ENCODE data around the gene RBFOX2.
A peak's percentile ranks its signal among the peaks of the same experiment; 100 is the strongest.

Gene RBFOX2

DNA sequence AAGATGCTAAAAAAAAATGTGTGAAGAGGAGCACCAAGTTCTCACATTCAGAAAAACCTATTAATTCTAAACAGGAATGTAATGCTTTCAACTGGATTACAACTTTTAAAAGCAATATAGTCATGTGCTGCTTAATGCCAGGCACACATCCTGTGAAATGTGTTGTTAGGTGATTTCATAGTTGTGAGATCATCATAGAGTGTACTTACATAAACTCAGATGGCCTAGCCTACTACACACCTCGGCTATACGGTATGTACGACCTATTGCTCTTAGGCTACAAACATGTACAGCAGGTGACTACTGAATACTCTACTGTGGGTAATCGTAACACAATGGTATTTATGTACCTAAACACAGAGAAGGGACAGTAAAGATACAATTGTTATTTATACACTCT, 142.3 kb downstream of the RBFOX2 start:
- Histone ChIP-seq H3K27ac (ENCODE audit: low read depth, low read length, poor library complexity, severe bottlenecking) (no peak overlapping the region), H3K4me2 (ENCODE audit: low read length) (no peak overlapping the region), H3K79me2 (ENCODE audit: insufficient read depth, low read length) (peaks cover 30% of the 10 kb centered on the region), H3K9me3 (ENCODE audit: low read length) (no peaks in the 10 kb centered on the region), H2AFZ (ENCODE audit: low read length) (no peak overlapping the region), H3K27me3 (ENCODE audit: insufficient read depth, low read length) (no peaks in the 10 kb centered on the region), H3K4me3 (ENCODE audit: low read depth, low read length, poor library complexity, severe bottlenecking) (no peak overlapping the region), H3F3A (ENCODE audit: insufficient read depth, low read length) (no peaks in the 10 kb centered on the region), H3K9ac (ENCODE audit: low read length) (no peak overlapping the region), H4K20me1 (ENCODE audit: insufficient read depth, low read length) (no peaks in the 10 kb centered on the region), H3K36me3 (ENCODE audit: insufficient read depth, low read length) (peaks cover 11% of the 10 kb centered on the region), H3K9me2 (ENCODE audit: low read depth, low read length) (no peaks in the 10 kb centered on the region), H3K4me1 (ENCODE audit: insufficient read depth, low read length, severe bottlenecking) (peaks cover 45% of the 10 kb centered on the region)
- TF ChIP-seq EZH2 (IDR thresholded peaks at IDR 0.05; ENCODE audit: borderline replicate concordance, low read length): no peak
- TF ChIP-seq, protein P1, sequence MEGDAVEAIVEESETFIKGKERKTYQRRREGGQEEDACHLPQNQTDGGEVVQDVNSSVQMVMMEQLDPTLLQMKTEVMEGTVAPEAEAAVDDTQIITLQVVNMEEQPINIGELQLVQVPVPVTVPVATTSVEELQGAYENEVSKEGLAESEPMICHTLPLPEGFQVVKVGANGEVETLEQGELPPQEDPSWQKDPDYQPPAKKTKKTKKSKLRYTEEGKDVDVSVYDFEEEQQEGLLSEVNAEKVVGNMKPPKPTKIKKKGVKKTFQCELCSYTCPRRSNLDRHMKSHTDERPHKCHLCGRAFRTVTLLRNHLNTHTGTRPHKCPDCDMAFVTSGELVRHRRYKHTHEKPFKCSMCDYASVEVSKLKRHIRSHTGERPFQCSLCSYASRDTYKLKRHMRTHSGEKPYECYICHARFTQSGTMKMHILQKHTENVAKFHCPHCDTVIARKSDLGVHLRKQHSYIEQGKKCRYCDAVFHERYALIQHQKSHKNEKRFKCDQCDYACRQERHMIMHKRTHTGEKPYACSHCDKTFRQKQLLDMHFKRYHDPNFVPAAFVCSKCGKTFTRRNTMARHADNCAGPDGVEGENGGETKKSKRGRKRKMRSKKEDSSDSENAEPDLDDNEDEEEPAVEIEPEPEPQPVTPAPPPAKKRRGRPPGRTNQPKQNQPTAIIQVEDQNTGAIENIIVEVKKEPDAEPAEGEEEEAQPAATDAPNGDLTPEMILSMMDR (IDR thresholded peaks at IDR 0.05; ENCODE audit: low read length): no peak

- no peaks in the 10 kb centered on the region for H3K9me3 ChIP-seq (ENCODE audit: low read length)
- no peaks in the 10 kb centered on the region for H3K27me3 ChIP-seq (ENCODE audit: insufficient read depth, low read length)
- peaks cover 11% of the 10 kb centered on the region for H3K36me3 ChIP-seq (ENCODE audit: insufficient read depth, low read length)
- H2AFZ ChIP-seq (ENCODE audit: low read length): no peak overlapping the region
- no peak overlapping the region for H3K27ac ChIP-seq (ENCODE audit: low read depth, low read length, poor library complexity, severe bottlenecking)
- TF ChIP-seq, protein P1 (IDR thresholded peaks at IDR 0.05; ENCODE audit: low read length): no peak
- TF ChIP-seq EZH2 (IDR thresholded peaks at IDR 0.05; ENCODE audit: borderline replicate concordance, low read length): no peak
- H3F3A ChIP-seq (ENCODE audit: insufficient read depth, low read length): no peaks in the 10 kb centered on the region
- no peaks in the 10 kb centered on the region for H3K9me2 ChIP-seq (ENCODE audit: low read depth, low read length)
- no peaks in the 10 kb centered on the region for H4K20me1 ChIP-seq (ENCODE audit: insufficient read depth, low read length)
- H3K9ac ChIP-seq (ENCODE audit: low read length): no peak overlapping the region
- no peak overlapping the region for H3K4me2 ChIP-seq (ENCODE audit: low read length)
- peaks cover 15% of the 10 kb centered on the region; the same call in 1 of the 2 replicates for H3K79me2 ChIP-seq (ENCODE audit: insufficient read depth, low read length)
- no peak overlapping the region for H3K4me3 ChIP-seq (ENCODE audit: low read depth, low read length, poor library complexity, severe bottlenecking)
- peaks cover 44% of the 10 kb centered on the region for H3K4me1 ChIP-seq (ENCODE audit: insufficient read depth, low read length, severe bottlenecking)
These were observed 144.1 kb downstream of the RBFOX2 start for GRCh38 chr22:35884529-35884928.

DNA sequence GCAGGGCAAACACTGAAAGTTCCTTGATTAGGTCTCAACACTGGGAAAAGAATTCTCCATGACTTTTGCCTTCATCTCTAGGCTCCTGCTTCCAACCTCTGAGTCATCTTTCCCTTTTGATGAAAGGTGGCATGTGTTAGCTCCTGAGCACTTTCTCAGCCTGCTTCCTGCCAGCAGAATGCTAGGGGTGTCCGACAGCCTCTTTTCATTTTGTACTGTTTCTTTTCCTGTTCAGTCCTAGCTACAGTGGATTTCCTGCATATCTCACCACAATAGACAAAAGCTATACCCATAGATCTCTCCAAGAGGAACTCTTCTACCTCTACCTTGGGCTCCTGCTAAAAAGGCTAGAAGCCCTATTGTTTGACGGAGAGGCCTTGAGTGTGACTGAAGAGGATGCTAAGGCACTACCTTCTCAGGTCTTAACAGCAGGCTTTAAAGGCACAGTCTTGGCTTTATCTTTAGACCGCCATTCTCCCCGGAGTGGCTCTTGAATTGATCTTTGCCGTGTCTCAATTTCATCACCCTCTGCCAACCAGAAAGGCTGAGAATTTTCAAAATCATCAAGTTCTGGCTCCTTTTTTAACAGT, 145.5 kb downstream of the RBFOX2 start:
- peaks cover 22% of the 10 kb centered on the region for H3K79me2 ChIP-seq (ENCODE audit: insufficient read depth, low read length)
- peak overlapping the region; percentile 26 for H3K4me2 ChIP-seq (ENCODE audit: low read length)

More for the DNA sequence above, 145.5 kb downstream of the RBFOX2 start:
- no peak for TF ChIP-seq EZH2 (IDR thresholded peaks at IDR 0.05; ENCODE audit: borderline replicate concordance, low read length)
- TF ChIP-seq, protein P1 (IDR thresholded peaks at IDR 0.05; ENCODE audit: low read length): no peak
- no peaks in the 10 kb centered on the region for H4K20me1 ChIP-seq (ENCODE audit: insufficient read depth, low read length)
- H3K9me2 ChIP-seq (ENCODE audit: low read depth, low read length): no peaks in the 10 kb centered on the region
- H3F3A ChIP-seq (ENCODE audit: insufficient read depth, low read length): no peaks in the 10 kb centered on the region
- H3K27me3 ChIP-seq (ENCODE audit: insufficient read depth, low read length): no peaks in the 10 kb centered on the region
- H3K4me1 ChIP-seq (ENCODE audit: insufficient read depth, low read length, severe bottlenecking): peaks cover 57% of the 10 kb centered on the region
- H3K36me3 ChIP-seq (ENCODE audit: insufficient read depth, low read length): peaks cover 2% of the 10 kb centered on the region
- no peak overlapping the region for H2AFZ ChIP-seq (ENCODE audit: low read length)
- no peak overlapping the region for H3K4me3 ChIP-seq (ENCODE audit: low read depth, low read length, poor library complexity, severe bottlenecking)
- no peak overlapping the region for H3K27ac ChIP-seq (ENCODE audit: low read depth, low read length, poor library complexity, severe bottlenecking)
- H3K9ac ChIP-seq (ENCODE audit: low read length): peak overlapping the region; percentile 23; the same call in 1 of the 2 replicates
- no peaks in the 10 kb centered on the region for H3K9me3 ChIP-seq (ENCODE audit: low read length)

All from OCI-LY1 (cell line).